HG02970 (cell line): ENCODE results near the gene FCF1.
A peak's percentile ranks its signal among the peaks of the same experiment; 100 is the strongest.

Experiments
- ATAC-seq: cut with Tn5 transposase; IDR thresholded peaks from one replicate; pipeline ENCODE4 v1.9.1; 2021; ENCODE audit warnings: mild to moderate bottlenecking, moderate library complexity, moderate number of reproducible peaks; ENCODE audit not compliant: unreplicated experiment, low FRiP score

Gene FCF1

GRCh38 chr14:74762917-74763802 is 50.2 kb downstream of the FCF1 start, which contains the start of gene YLPM1:
Gene YLPM1 (plus strand): TSS chr14:74763316. CDS start chr14:74763490, 174 bp downstream.
- peak; percentile 88 for ATAC-seq

- no peak for ATAC-seq
Observed at GRCh38 chr14:74763803-74764531, 51.0 kb downstream of the FCF1 start.

- ATAC-seq: no peak
Observed at GRCh38 chr14:74765721-74766120, 52.8 kb downstream of the FCF1 start.

GRCh38 chr14:74771399-74771798 is 58.5 kb downstream of the FCF1 start:
- no peak for ATAC-seq

GRCh38 chr14:74784634-74785033 is 71.7 kb downstream of the FCF1 start:
- ATAC-seq: no peak

GRCh38 chr14:74785056-74785613 is 72.2 kb downstream of the FCF1 start:
- ATAC-seq: no peak

- no peak for ATAC-seq
Observed at GRCh38 chr14:74786796-74787315, 73.9 kb downstream of the FCF1 start.
